Glutamatergic neuron (in vitro differentiated cells): Measurements from ENCODE around the gene CNOT8. TPM values are rescaled to one million over a fixed set of nuclear protein-coding genes. Genes with fewer than 3 reads are reported as not detected.

Experiments
- DNase-seq: peaks from one replicate; pipeline ENCODE4 v3.0.0; 2022
- H3K27ac Mint-ChIP-seq: one replicate; pipeline ENCODE4 v1.8.0; 2020; ENCODE audit warnings: mild to moderate bottlenecking, mixed read lengths, inconsistent platforms; ENCODE audit not compliant: unreplicated experiment
- H3K27me3 Mint-ChIP-seq: one replicate; pipeline ENCODE4 v1.8.0; 2020; ENCODE audit warnings: mild to moderate bottlenecking, moderate library complexity, mixed read lengths, inconsistent platforms; ENCODE audit not compliant: unreplicated experiment
- H3K36me3 Mint-ChIP-seq: one replicate; pipeline ENCODE4 v1.8.0; 2020; ENCODE audit warnings: mild to moderate bottlenecking, mixed read lengths, inconsistent platforms; ENCODE audit not compliant: unreplicated experiment
- H3K4me1 Mint-ChIP-seq: one replicate; pipeline ENCODE4 v1.8.0; 2020; ENCODE audit warnings: mild to moderate bottlenecking, low read depth, mixed read lengths, inconsistent platforms; ENCODE audit not compliant: unreplicated experiment
- H3K4me3 Mint-ChIP-seq: one replicate; pipeline ENCODE4 v1.8.0; 2020; ENCODE audit warnings: mild to moderate bottlenecking, mixed read lengths, inconsistent platforms; ENCODE audit not compliant: unreplicated experiment
- H3K9me3 Mint-ChIP-seq: one replicate; pipeline ENCODE4 v1.8.0; 2020; ENCODE audit warnings: mild to moderate bottlenecking, moderate library complexity, mixed read lengths, inconsistent platforms; ENCODE audit not compliant: unreplicated experiment
- total RNA-seq: library from RNA; stranded (reverse); fragmentation: NEBNext Ultra II Directional; extraction: Animal tissue kit (Norgen Biotek cat#: 25700); gene quantifications from one replicate; pipeline ENCODE4 v1.2.1, GENCODE V29; 2021; ENCODE audit not compliant: unreplicated experiment
- TF ChIP-seq, protein P1 (sequence below): fragments of 200-600 bp; sonication (generic); IDR thresholded peaks from one replicate; pipeline ENCODE4 v1.5.0; 2021; ENCODE audit not compliant: partially characterized antibody, unreplicated experiment

CNOT8 gene
- total RNA-seq, 1 donor from 2014 or later: 54.7 TPM

DNA sequence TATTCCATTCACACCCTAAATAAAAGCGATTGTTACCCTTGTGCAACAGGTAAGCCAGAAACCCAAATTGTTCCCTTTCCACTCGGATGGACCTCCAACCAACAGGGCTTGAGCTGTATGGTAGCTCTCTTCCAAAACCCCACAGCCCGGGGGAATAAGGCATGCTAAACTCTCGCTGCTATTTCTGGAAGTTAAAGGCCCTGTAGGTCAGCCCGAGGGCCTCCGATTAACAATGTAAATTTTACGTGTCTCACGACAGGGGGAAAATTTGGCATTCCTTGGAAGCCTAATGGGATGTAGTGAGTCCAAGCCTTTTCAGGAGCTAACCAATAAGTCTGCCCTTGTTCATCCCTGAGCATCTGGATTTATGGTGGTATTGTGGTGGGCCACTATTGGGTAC, 26.0 kb downstream of the CNOT8 start:
- TF ChIP-seq, protein P1, sequence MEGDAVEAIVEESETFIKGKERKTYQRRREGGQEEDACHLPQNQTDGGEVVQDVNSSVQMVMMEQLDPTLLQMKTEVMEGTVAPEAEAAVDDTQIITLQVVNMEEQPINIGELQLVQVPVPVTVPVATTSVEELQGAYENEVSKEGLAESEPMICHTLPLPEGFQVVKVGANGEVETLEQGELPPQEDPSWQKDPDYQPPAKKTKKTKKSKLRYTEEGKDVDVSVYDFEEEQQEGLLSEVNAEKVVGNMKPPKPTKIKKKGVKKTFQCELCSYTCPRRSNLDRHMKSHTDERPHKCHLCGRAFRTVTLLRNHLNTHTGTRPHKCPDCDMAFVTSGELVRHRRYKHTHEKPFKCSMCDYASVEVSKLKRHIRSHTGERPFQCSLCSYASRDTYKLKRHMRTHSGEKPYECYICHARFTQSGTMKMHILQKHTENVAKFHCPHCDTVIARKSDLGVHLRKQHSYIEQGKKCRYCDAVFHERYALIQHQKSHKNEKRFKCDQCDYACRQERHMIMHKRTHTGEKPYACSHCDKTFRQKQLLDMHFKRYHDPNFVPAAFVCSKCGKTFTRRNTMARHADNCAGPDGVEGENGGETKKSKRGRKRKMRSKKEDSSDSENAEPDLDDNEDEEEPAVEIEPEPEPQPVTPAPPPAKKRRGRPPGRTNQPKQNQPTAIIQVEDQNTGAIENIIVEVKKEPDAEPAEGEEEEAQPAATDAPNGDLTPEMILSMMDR: no peak
- Mint-ChIP-seq H3K9me3 (peaks cover 4% of the 10 kb centered on the region), H3K27ac (no peak overlapping the region), H3K36me3 (peaks cover 50% of the 10 kb centered on the region), H3K27me3 (peaks cover 2% of the 10 kb centered on the region), H3K4me3 (no peak overlapping the region), H3K4me1 (no peaks in the 10 kb centered on the region)
- no peak for DNase-seq

DNA sequence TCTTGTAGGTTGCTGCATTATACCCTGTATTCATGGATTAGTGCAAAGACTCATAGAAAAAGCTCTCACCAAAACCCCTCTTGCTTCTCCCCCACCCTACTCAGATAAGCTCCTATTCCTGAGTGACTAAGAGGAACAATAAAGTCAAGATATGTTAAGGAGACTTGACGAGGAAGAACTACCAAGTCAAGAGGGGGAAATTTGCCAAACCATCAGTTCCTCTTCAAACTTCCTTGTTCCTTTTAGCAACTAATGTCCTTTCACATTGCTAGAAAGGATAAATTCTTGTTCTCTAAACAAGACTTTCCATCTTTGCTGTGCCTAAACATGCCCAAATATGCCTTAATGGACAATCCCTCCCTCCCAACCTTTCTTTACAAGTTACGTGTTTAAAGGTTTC, 27.0 kb downstream of the CNOT8 start:
- Mint-ChIP-seq H3K4me1 (no peaks in the 10 kb centered on the region), H3K9me3 (peaks cover 4% of the 10 kb centered on the region), H3K4me3 (no peak overlapping the region), H3K36me3 (peaks cover 46% of the 10 kb centered on the region), H3K27me3 (peaks cover 4% of the 10 kb centered on the region), H3K27ac (no peak overlapping the region)
- TF ChIP-seq, protein P1: no peak
- DNase-seq: no peak

DNA sequence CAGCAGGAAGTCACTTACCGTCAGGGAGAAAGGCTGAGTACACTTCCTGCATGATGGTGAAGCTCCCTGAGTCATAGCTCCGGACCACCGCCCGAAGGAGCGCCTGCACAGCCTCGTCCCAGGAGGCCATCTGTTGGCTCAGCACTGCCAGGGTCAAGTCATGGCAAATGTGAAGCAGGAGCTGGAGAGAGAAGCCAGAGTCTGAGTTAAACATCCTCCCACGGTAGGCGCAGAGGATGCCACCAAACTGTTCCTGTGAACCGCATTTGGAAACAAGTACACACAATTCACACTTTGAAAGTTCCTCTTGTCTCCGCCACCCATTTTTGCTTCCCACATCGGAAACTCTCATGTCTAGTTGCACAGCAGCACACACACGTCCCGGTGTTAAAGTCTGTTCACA, 33.9 kb downstream of the CNOT8 start:
- no peaks in the 10 kb centered on the region for H3K4me1 Mint-ChIP-seq
- no peak for DNase-seq
- peaks cover 2% of the 10 kb centered on the region for H3K27me3 Mint-ChIP-seq
- no peaks in the 10 kb centered on the region for H3K9me3 Mint-ChIP-seq
- H3K4me3 Mint-ChIP-seq: no peak overlapping the region
- H3K27ac Mint-ChIP-seq: no peak overlapping the region
- TF ChIP-seq, protein P1: no peak
- peaks cover 7% of the 10 kb centered on the region for H3K36me3 Mint-ChIP-seq

DNA sequence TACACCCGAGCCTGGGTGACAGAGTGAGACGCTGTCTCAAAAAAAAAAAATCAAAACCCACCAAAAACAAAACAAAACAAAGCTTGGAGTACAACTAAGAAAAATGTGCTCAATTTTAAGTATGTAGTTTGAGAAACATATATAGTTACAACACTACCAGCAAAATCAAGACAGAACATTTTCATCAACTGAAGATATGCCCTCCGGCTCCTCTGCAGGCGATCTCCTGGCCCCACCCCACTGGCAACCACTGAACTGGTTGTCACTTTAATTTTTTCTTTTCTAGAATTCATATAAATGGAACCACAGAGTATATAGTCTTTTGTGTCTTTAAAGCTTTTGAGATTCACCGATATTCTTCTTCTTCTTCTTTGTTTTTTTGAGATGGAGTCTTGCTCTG, 35.0 kb downstream of the CNOT8 start:
- Mint-ChIP-seq H3K9me3 (no peaks in the 10 kb centered on the region), H3K27ac (no peak overlapping the region), H3K4me3 (no peak overlapping the region), H3K36me3 (peaks cover 6% of the 10 kb centered on the region), H3K4me1 (no peaks in the 10 kb centered on the region), H3K27me3 (peaks cover 2% of the 10 kb centered on the region)
- TF ChIP-seq, protein P1: no peak
- no peak for DNase-seq

DNA sequence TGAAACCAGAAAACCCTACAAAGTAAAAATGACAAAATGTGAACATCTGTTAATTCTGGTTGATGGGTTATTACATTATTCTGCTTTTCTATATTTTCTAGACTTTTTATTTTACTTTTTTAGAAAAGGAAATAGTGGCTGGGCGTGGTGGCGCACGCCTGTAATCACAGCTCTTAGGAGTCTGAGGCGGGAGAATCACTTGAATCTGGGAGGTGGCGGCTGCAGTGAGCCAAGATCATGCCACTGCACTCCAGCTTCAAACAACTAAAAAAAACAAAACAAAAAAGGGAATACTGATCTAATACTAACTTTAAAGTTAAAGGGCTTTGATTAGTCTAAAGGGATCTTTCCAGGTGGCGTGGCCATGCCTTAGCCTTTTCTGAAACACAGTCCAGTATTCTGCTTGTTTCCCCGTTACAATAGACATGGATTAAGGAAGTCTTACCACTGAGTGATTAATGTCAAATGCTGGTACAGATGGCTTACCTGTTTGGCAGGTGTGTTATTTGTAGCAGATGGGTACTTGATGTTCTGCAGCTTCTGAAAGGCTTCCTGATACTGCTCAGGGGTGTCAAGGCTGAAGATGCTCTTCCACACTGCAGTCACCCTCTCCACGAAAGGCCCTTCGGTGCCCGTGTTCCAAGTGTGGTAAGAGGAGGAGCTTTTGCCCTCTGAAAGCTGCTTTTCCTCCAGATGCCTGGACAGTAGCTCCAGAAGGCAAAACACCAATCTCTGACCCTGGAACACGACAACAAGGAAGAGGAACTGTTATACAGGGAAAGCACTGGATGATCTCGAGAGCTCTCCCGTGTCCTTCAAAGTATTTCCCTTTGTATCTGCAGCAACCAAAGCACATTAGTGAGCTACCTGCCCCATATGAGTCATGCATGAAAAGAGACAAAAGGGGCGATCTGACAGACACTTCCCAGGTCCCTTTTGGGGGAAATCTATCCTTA, 37.5 kb downstream of the CNOT8 start:
- H3K9me3 Mint-ChIP-seq: no peaks in the 10 kb centered on the region
- no peaks in the 10 kb centered on the region for H3K36me3 Mint-ChIP-seq
- H3K4me1 Mint-ChIP-seq: no peaks in the 10 kb centered on the region
- TF ChIP-seq, protein P1: no peak
- H3K27ac Mint-ChIP-seq: no peak overlapping the region
- no peak overlapping the region for H3K4me3 Mint-ChIP-seq
- no peak for DNase-seq
- H3K27me3 Mint-ChIP-seq: peaks cover 2% of the 10 kb centered on the region
